ENCODE results near the gene LINGO1.
A peak's percentile ranks its signal among the peaks of the same experiment; 100 is the strongest.

The LINGO1 gene

GRCh38 chr15:77656294-77656693 is 23.6 kb upstream of the LINGO1 start:
- DNase-seq (ENCODE audit: low read depth in 3 of 3): no peak

GRCh38 chr15:77654975-77655374 is 22.3 kb upstream of the LINGO1 start:
- DNase-seq (ENCODE audit: low read depth in 3 of 3): no peak

DNA sequence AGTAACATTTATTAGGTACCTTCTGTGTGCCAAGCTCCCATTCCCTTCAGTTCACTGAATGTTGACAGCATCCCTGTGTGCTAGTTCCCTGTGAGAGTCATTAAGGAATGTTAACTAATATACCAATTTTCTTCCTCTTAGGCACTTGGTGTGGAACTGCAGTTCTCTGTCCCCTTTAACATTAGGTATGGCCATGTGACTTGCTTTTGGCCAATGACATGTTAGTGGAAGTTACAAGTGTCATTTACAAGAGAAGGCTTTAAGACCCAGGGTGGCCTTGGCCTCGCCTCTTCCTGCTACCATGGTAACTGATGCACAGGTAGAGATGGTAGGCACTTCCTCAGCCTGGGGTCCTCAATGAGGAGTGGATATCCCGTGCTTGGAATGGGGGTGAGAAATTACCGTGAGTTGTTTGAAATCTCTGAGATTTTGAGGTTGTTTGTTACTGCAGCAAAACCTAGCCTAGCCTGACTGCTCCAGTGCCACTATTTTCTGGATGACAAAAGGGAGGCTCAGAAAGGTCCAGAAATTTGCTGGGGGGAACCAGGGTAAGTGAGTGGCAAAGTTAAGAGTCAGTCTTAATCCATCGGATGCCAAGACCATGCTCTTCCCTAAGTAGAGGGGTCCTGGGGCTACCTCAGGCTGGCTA is 21.2 kb upstream of the LINGO1 start:
- DNase-seq (ENCODE audit: low read depth in 3 of 3): no peak

DNA sequence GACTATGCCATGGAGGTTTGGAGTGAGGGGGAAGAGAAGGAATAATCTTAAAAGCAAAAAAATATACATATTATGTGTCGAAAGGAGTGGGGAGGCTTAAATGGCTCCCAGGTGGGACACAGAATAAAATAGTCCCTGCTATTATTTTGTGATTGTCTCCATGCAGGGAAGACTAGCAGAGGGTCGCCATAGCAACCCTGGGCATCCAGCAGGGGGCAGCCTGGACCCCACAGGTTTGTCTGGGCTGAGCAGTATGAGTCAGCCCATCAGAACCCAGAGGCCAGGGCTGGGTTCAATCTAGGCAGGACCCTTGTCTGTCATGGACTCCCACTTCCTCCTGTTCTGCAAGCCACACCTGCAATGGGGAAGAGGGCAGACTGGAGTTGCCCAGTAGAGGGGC is 17.6 kb upstream of the LINGO1 start:
- no peak for DNase-seq (ENCODE audit: low read depth in 3 of 3)

GRCh38 chr15:77649610-77650009 is 16.9 kb upstream of the LINGO1 start:
- no peak for DNase-seq (ENCODE audit: low read depth in 3 of 3)

DNA sequence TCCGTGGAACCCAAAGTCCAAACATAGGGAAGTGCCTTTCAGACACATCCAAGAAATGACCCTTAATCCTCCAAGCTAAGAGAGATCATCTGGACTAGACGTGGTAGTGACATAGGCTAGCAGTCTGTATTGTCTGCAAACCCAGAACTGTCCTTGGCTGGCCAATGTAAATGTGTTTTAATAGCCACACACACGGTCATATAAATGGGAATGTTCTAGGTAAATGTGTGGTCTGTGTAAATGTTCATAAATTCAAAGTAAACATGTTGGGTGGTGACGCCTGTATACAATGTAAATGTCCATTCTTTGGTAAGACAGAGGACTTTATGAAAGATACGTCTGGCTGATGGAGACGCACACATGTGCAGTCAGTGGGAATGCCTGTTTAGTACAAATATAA is 16.3 kb upstream of the LINGO1 start:
- no peak for DNase-seq (ENCODE audit: low read depth in 3 of 3)

DNA sequence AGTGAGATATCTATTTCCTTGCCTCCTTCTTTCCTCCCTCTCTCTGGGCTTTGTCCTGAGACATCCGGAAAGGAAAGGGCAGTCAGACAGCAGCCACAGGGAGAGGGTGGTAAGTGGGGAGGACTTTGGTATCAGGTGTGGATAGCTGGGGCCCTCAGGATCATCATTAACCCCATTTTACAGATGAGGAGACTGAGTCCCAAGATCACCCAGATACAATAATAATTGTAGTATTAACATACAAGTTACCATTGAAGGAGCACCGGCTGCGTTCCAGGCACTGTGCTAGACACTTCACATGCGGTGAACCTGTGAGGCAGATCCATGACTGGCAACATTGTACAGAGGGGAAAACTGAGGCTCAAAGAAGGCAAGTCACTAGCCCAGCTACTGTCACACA is 15.2 kb upstream of the LINGO1 start:
- no peak for DNase-seq (ENCODE audit: low read depth in 3 of 3)

DNA sequence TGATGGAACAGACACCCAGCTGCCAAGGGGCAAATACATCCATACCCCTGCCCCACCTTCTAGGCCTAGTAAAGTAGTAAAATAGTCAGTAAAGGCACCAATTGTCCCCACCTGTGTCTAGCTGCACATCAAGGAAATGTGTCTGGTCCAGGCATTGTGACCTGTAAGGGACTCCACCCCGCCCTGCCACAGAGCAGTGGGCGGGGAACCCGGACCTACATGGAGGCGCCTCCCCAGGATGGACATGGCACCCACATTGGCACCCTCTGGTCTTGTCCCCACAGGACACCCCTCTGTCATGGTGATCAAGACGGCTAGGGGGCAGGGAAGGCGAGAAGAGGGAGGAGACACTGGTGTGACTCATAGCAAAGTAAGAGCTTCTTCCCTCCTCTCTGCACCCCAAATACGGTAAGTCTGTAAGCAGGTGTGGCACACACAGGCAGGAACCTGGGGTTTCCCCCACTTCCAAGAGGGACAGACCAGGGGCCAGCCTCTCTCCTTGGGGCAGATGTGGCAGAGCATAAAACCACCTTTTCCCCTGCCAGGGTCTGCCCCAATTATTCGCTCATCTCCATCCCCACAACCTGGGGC is 13.5 kb upstream of the LINGO1 start:
- no peak for DNase-seq (ENCODE audit: low read depth in 3 of 3)

DNA sequence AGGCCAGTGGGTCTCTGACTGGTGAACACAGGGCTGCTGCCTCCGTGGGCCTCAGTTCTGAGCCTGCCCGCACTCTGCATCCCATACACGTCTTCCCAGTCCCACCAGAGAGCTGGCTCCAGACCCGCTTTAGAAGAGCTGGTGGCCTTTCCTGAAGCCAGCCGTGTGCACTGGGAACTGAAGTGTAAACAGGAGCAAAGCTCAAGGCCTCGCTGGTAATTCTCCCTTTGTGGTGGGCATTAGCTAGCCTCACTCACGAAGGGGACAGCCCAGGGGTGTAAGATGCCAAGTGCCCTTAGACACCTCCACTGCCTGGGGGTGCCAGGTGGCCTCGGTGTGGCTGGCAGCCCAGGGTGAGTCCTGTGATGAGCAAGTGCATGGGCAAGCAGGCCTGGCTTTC is 12.9 kb upstream of the LINGO1 start:
- DNase-seq (ENCODE audit: low read depth in 3 of 3): no peak

GRCh38 chr15:77644543-77645247 is 12.0 kb upstream of the LINGO1 start:
- no peak for DNase-seq (ENCODE audit: low read depth in 3 of 3)

DNA sequence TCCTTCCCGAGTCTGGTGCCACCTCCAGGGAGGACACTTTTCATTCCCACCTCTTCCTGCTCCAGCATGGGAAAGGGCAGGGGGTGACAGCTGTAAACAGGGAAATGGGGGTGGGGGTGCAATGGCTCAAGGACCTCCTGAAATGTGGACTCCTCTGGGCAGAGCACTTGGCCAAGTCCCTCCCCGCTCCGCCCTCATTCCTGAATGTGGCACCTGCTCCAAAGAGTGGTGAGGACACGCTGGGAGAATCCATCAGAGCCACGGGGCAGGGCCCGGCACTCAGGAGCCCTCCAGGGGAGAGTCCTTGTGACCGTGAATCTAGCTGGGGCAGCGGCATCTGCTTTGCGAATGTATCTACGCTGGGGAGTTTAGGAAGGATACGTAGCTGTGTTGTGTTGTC is 11.1 kb upstream of the LINGO1 start:
- no peak for DNase-seq (ENCODE audit: low read depth in 3 of 3)

DNA sequence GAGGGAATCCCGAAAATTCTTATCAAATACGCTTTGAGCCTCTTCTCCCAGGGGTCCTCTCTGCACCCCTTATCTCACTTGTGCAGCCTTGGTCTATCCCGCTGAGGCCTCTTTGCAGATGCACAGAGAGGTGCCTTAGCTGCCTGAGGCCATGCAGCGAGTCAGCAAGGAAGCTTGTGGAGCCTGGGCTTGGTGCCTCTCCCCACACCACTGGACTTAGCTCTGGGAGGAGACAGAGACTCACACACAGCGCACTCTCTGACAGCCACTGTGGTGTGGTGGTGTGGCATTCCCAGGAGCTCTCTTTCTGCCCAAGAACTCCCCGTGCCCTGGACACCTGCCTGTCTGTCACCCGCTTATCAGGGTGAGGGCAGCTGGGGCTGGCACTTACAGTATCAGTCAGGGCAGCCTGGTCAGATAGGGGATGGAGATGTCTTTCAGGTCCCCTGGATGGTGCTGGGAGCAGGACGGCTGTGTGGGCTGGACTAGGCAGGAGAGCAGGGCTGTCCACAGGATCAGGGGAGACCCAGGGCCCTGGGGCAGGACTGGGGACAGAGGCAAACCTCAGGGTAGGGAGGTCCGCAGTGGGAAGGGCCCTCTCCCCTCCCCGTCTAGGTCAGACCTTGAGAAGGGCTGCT is 10.2 kb upstream of the LINGO1 start:
- DNase-seq (ENCODE audit: low read depth in 3 of 3): no peak

- no peak for DNase-seq (ENCODE audit: low read depth in 3 of 3)
Measured at GRCh38 chr15:77641999-77642398, 9.3 kb upstream of the LINGO1 start.

- DNase-seq (ENCODE audit: low read depth in 3 of 3): no peak
Measured at GRCh38 chr15:77640615-77641014, 7.9 kb upstream of the LINGO1 start.

DNA sequence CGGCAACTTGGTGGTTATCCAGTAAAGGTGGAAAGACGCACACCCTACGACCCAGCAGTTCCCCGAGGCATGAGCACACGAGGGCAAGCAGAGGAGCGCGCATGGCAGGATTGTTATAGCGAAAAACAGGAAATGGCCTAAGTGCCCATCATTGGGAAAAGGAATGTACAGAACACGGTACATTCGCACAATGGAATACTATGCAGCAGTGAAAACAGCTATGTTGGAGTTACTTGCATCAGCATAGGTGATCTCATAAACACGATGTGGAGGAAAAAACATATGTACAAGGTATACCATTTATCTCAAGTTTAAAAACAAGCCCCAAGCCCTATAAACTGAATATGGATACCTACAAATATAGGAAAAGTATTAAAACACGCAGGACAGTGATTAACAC is 6.7 kb upstream of the LINGO1 start:
- DNase-seq (ENCODE audit: low read depth in 3 of 3): no peak

DNA sequence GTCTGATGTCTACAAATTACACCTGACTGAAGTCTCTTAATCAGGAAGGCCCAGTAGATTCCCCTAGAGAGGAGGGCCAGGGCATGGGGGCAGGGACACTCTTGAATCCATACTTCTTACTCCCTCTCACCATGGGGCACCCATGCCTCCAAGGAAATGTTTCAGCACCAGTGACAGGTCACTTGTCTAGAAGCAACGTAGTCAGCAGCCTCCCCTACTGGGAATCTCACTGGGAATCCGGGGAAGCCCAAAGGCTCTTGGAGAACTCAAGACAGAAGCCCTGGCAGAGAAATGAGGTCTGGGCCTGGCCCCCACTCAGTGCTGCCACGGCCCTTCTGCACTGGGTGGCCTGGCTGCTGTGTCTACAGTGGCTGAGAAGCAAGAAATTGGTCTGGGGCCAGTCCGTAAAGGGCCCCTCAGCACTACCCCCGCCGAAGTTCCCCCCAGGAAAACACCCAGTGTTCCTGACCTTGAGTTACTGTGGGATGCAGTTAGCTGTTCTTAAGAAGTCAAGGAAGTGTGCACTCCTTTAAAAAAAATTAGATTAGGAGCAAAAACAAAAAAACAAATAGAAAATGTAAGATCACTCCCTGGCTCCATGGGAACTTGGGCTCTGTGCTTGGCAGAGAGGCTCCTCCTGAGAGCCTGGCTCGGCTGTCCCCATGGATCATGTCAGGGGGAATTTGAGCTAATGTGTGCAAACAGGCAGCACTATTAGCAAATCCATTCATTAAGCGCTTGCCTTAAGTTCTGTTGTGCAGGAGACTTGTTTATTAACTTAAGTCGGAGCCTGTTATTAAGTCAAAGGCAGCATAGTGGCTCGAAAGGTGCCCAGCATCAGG is 5.4 kb upstream of the LINGO1 start:
- no peak for DNase-seq (ENCODE audit: low read depth in 3 of 3)

- DNase-seq (ENCODE audit: low read depth in 3 of 3): no peak
Measured at GRCh38 chr15:77636209-77636608, 3.5 kb upstream of the LINGO1 start.

DNA sequence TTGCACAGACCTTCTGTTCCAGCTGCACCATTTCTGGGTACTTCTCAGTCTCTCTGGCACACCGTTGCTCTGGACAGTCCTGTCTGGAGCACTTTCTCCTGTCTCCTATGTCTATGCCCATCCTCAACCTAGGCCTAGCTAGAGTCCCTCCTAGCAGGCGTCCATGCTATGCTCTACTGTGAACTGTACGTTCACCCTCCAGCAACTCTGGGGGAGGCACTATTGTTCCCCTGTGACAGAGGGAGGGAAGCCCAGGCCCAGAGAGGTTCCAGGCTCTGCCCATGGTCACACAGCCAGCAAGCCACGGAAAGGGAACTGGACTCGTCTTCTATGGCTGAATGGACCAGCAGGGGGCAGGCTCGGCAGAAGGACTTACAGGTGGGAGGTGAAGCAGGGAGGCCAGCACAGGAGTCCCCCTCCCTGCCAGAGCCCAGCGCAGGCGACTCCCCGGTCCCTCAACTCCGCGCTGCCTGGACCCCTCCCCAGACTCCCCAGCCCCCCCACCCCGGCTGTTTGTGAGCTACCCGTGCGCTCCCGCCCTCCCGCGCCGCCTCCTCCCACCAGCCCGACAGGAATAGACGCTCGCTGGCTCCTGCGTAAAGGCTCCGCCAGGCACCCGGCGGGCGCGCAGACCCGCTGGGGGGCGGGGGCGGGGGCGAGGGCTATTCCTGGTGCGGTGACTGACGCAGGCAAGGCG is 1.7 kb upstream of the LINGO1 start:
- DNase-seq (ENCODE audit: low read depth in 3 of 3): peak; percentile 8 to 36 (median 19)

- DNase-seq (ENCODE audit: low read depth in 3 of 3): no peak
Measured at GRCh38 chr15:77633913-77634265, 1.2 kb upstream of the LINGO1 start.

DNA sequence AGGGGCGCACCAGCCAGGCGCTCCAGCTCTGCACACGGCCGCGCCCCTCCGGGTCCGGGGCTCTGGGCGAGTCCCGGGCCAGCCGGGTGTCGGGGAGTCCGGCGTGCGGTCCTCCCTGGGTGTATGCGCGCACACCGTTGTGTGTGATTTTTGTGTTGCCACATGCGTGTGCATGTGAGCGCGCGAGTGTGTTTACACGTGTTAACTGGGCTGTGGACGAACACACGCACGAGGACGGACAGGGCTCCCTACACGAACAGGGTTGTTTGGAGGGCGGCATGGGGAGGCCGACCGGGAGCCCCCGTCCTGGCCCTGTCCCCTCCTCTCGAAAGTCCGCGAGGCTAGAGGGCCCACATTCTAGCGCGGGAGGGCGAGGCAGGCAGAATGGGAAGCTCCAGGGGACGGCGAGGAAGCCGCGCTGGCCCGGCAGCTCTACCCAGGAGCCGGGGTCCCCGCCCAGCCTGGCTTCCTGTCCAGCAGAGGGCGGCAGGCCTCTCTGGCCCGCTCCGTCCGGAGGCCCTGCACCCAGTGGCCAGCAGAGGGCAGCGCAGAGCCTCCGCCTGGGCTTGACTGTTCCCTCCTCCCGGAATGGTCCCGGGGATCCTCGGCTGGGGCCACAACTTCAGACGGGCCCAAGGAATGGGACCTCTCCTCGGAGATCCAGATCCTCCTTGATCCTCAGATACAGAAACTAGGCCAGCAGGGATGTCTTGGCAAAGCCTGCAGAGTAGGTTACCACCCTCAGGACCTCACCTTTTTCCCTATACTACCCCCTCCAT is 611 bp upstream of the LINGO1 start:
- DNase-seq (ENCODE audit: low read depth in 3 of 3): peak; percentile 2 to 50 (median 36)
